Psoas muscle (tissue), 8 donors: Measurements from ENCODE around the gene DOK7. TPM values are rescaled to one million over a fixed set of nuclear protein-coding genes. Genes with fewer than 3 reads are reported as not detected.

ENCODE experiments used
- ATAC-seq, 4 donors: fragments of 200-7000 bp; cut with Tn5 transposase; one replicate each; pipeline ENCODE4 v1.9.1; 2020; ENCODE audit warnings: moderate library complexity in 3 of 4, mild to moderate bottlenecking in 2 of 4
- DNase-seq, 2 donors: peaks; one replicate each; pipeline ENCODE4 v3.0.0-alpha.2; 2020
- H3K27ac ChIP-seq: fragments of 200-600 bp; one replicate; pipeline ENCODE4 v1.8.0; 2022
- H3K27me3 ChIP-seq, 3 donors: fragments of 200-600 bp in 1 of 3; one replicate each; pipeline versions ENCODE4 v1.6.1 to v1.8.0; 2013 to 2022; ENCODE audit warnings: low read length in 2 of 3, mild to moderate bottlenecking in 2 of 3, moderate library complexity in 1 of 3; ENCODE audit not compliant: insufficient read depth in 3 of 3
- H3K36me3 ChIP-seq, 2 donors: fragments of 200-600 bp in 1 of 2; one replicate each; pipeline versions ENCODE4 v1.6.1 to v1.8.0; 2013 to 2022; ENCODE audit warnings: low read depth in 1 of 2, mild to moderate bottlenecking in 1 of 2, moderate library complexity in 1 of 2; ENCODE audit not compliant: insufficient read depth in 1 of 2
- H3K4me1 ChIP-seq: fragments of 200-600 bp; one replicate; pipeline ENCODE4 v1.8.0; 2022
- H3K4me3 ChIP-seq: fragments of 200-600 bp; one replicate; pipeline ENCODE4 v1.8.0; 2022; ENCODE audit warnings: mild to moderate bottlenecking
- H3K9me3 ChIP-seq: fragments of 200-600 bp; one replicate; pipeline ENCODE4 v1.8.0; 2022
- CTCF ChIP-seq: fragments of 200-600 bp; IDR thresholded peaks from one replicate; pipeline ENCODE4 v1.8.0; 2022; ENCODE audit warnings: antibody characterized with exemption
- WGBS, 3 donors: extraction: QIAGEN DNeasy Blood & Tissue Kit; methylation state at CpG; one replicate each; pipeline versions ENCODE4 v1.1.6 to v1.1.7; 2013; 5-methylcytosine and 5-hydroxymethylcytosine counted together
- intact Hi-C, 2 donors: fragments of 100-400 bp; cut with DNase I; formaldehyde crosslinking; loops; one replicate each; pipeline versions ENCODE4 v1.11.0 to v1.14.2; 2022
- polyA plus RNA-seq, 3 donors: library from polyadenylated mRNA; stranded (reverse); fragments of 200-250 nt; gene quantifications; one replicate each; pipeline ENCODE4 v1.2.3, GENCODE V29; 2013
- total RNA-seq, 4 donors: library from RNA; stranded (reverse); fragmentation: NEBNext Ultra II Directional in 2 of 4; extraction: Animal tissue kit (Norgen Biotek cat#: 25700) in 2 of 4; gene quantifications; one replicate each; pipeline versions ENCODE4 v1.2.1 to v1.2.4, GENCODE V29; 2021 to 2023
- donor health status: healthy with polysubstance abuse.
- donor health status: DM: no; HTN: no; CAD: no; lungs with moderate emphysema.
- donor health status: Bipolar disorder and iron deficiency.
- donor health status: healthy.
- donor health status: DM: yes; HTN: yes; CAD: no.
- donor health status: DM: no; HTN: no; CAD: no.
- donor health status: DM: no; HTN: no; CAD: no.
- donor health status: DM: yes; HTN: yes; CAD: no.

Gene DOK7
- total and polyA plus RNA-seq, 7 donors = 3.4 to 48.6 (median 21.5) TPM

GRCh38 chr4:3512719-3513118 is 49.6 kb downstream of the DOK7 start:
- ATAC-seq (no peak), DNase-seq (peak in 1 of 2 donors; percentile 52)
- H3K27ac ChIP-seq = no peak overlapping the region
- peaks cover 6 to 91% of the 10 kb centered on the region in 2 donors for H3K36me3 ChIP-seq
- no peak for TF ChIP-seq CTCF
- H3K27me3 ChIP-seq = no peaks in the 10 kb centered on the region
- WGBS, 3 donors = 92 to 95% (median 95%) methylated on average over 22 of the region's 22 CpGs
- no peak overlapping the region for H3K4me3 ChIP-seq
- H3K9me3 ChIP-seq = no peaks in the 10 kb centered on the region
- intact Hi-C loops = no loop called here
- no peaks in the 10 kb centered on the region for H3K4me1 ChIP-seq

- no peaks in the 10 kb centered on the region for H3K4me1 ChIP-seq
- DNase-seq (peak in 1 of 2 donors; percentile 48), ATAC-seq (no peak)
- peaks cover 6 to 90% of the 10 kb centered on the region in 2 donors for H3K36me3 ChIP-seq
- H3K27me3 ChIP-seq = no peaks in the 10 kb centered on the region
- H3K9me3 ChIP-seq = no peaks in the 10 kb centered on the region
- H3K27ac ChIP-seq = no peak overlapping the region
- H3K4me3 ChIP-seq = no peak overlapping the region
- intact Hi-C loops = no loop called here
- WGBS, 3 donors = 93 to 96% (median 95%) methylated on average over 18 of the region's 18 CpGs
- no peak for TF ChIP-seq CTCF
These were observed 50.7 kb downstream of the DOK7 start for GRCh38 chr4:3513807-3514206.

- Histone ChIP-seq H3K27me3 (no peaks in the 10 kb centered on the region), H3K4me3 (no peak overlapping the region), H3K36me3 (peaks cover 6 to 92% of the 10 kb centered on the region in 2 donors), H3K9me3 (no peaks in the 10 kb centered on the region), H3K27ac (no peak overlapping the region), H3K4me1 (no peaks in the 10 kb centered on the region)
- ATAC-seq (peak in 3 of 4 donors; percentile 10 to 26 (median 24)), DNase-seq (peak in 1 of 2 donors; percentile 38)
- intact Hi-C loops = no loop called here
- 89 to 96% (median 91%) methylated on average over 17 of the region's 17 CpGs for WGBS, 3 donors
- no peak for TF ChIP-seq CTCF
These were observed 51.2 kb downstream of the DOK7 start for GRCh38 chr4:3514221-3514780.

GRCh38 chr4:3514806-3515501 is 51.8 kb downstream of the DOK7 start:
- TF ChIP-seq CTCF = no peak
- Histone ChIP-seq H3K27ac (no peak overlapping the region), H3K9me3 (no peaks in the 10 kb centered on the region), H3K27me3 (no peaks in the 10 kb centered on the region), H3K36me3 (peaks cover 6 to 93% of the 10 kb centered on the region in 2 donors), H3K4me3 (no peak overlapping the region), H3K4me1 (no peaks in the 10 kb centered on the region)
- 89 to 92% (median 90%) methylated on average over 30 to 31 of the region's 31 CpGs for WGBS, 3 donors
- intact Hi-C loops = no loop called here
- ATAC-seq (peak; percentile 20 to 62 (median 43)), DNase-seq (peak; percentile 28 to 53)
